ENCODE data around the gene CNTNAP2. TPM values are rescaled to one million over a fixed set of nuclear protein-coding genes. Genes with fewer than 3 reads are reported as not detected.

The CNTNAP2 gene
- total RNA-seq, 1 experiment from 2014 or later: 64.5 TPM

DNA sequence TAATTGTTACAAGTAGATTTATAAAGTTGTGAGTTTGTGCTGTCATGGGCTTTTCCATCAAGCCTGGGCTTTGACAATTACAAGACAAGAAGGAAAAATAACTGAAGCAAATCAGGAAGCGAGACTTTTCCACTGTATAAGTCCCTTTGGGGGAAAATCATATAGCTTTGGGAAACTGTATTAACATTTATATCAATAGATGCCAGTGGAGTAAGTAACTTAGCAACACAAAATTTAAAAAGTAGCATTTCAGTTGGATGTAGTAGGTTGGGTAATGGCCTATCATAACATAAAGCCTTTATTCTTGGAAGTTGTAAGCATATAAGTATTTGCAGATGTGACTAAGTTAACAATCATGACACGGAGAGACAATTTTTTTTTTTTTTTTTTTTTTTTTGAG is 931.1 kb downstream of the CNTNAP2 start:
- Mint-ChIP-seq H3K36me3 (ENCODE audit: insufficient read depth in 1 of 3, low read depth in 3 of 3) (peaks cover 0 to 1% (median 0%) of the 10 kb centered on the region in 3 experiments; a peak in 2 of 7 replicates), H3K4me1 (no peaks in the 10 kb centered on the region), H3K27me3 (ENCODE audit: low read depth) (no peaks in the 10 kb centered on the region), H3K4me3 (no peak overlapping the region), H3K27ac (no peak overlapping the region), H3K9me3 (peaks cover 2 to 3% of the 10 kb centered on the region in 2 experiments; a peak in 3 of 5 replicates)
- no peak overlapping the region for H2BK20ac ChIP-seq (ENCODE audit: low read depth, low read length, poor library complexity, severe bottlenecking)
- H3K56ac ChIP-seq (ENCODE audit: insufficient read length, low read depth, low read length): no peak overlapping the region
- no peak overlapping the region for H3K18ac ChIP-seq (ENCODE audit: insufficient read length, low read depth, low read length)
- no peak overlapping the region for H2BK120ac ChIP-seq (ENCODE audit: low read depth, low read length, poor library complexity, severe bottlenecking)
- TF ChIP-seq, protein P1, sequence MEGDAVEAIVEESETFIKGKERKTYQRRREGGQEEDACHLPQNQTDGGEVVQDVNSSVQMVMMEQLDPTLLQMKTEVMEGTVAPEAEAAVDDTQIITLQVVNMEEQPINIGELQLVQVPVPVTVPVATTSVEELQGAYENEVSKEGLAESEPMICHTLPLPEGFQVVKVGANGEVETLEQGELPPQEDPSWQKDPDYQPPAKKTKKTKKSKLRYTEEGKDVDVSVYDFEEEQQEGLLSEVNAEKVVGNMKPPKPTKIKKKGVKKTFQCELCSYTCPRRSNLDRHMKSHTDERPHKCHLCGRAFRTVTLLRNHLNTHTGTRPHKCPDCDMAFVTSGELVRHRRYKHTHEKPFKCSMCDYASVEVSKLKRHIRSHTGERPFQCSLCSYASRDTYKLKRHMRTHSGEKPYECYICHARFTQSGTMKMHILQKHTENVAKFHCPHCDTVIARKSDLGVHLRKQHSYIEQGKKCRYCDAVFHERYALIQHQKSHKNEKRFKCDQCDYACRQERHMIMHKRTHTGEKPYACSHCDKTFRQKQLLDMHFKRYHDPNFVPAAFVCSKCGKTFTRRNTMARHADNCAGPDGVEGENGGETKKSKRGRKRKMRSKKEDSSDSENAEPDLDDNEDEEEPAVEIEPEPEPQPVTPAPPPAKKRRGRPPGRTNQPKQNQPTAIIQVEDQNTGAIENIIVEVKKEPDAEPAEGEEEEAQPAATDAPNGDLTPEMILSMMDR (conservative IDR thresholded peaks at IDR 0.05): no peak
- no CpG with 5 or more reads among the region's 2 CpGs for WGBS (ENCODE audit: extremely low coverage, insufficient read length, low lambda C conversion rate)
- no peak overlapping the region for H2AFZ ChIP-seq (ENCODE audit: low read length)
- no peak overlapping the region for H4K8ac ChIP-seq (replicated peaks; ENCODE audit: insufficient read length, low read depth, low read length)
- no peak overlapping the region for H2BK15ac ChIP-seq (ENCODE audit: low read depth, low read length)
- H3K23me2 ChIP-seq (ENCODE audit: insufficient read length, low read depth, low read length, poor library complexity, severe bottlenecking): no peaks in the 10 kb centered on the region
- no peaks in the 10 kb centered on the region for H3K9me3 ChIP-seq (ENCODE audit: control insufficient read depth, low read depth, low read length)
- H3K4ac ChIP-seq (ENCODE audit: low read depth, low read length): no peak overlapping the region
- H3K27me3 ChIP-seq (ENCODE audit: insufficient read depth, low read length): no peaks in the 10 kb centered on the region
- H4K91ac ChIP-seq (ENCODE audit: insufficient read length, low read depth, low read length): no peak overlapping the region
- no peaks in the 10 kb centered on the region for H3K4me1 ChIP-seq (ENCODE audit: insufficient read depth, low read length)
- H2BK12ac ChIP-seq (ENCODE audit: insufficient read length, low read depth, low read length): no peak overlapping the region
- H3K79me1 ChIP-seq (ENCODE audit: insufficient read depth, low read depth, low read length, poor library complexity, severe bottlenecking): no peaks in the 10 kb centered on the region
- H4K5ac ChIP-seq (ENCODE audit: insufficient read length, low read depth, low read length): no peak overlapping the region
- H2BK5ac ChIP-seq (ENCODE audit: insufficient read length, low read length): no peak overlapping the region
- H3K27ac ChIP-seq (ENCODE audit: insufficient read length, low read depth, low read length): no peak overlapping the region
- no peak overlapping the region for H3T11ph ChIP-seq (ENCODE audit: low read length)
- no peak overlapping the region for H3K9ac ChIP-seq (ENCODE audit: extremely low read depth, insufficient read length, low read length)
- no peak overlapping the region for H3K14ac ChIP-seq (ENCODE audit: insufficient read depth, low read length)
- no peak overlapping the region for H3K4me2 ChIP-seq (ENCODE audit: insufficient read depth, insufficient read length, low read length)
- H3K23ac ChIP-seq (ENCODE audit: insufficient read length, low read depth, low read length): no peak overlapping the region
- H4K20me1 ChIP-seq (ENCODE audit: control insufficient read depth, insufficient read depth, insufficient read length): no peaks in the 10 kb centered on the region
- DNase-seq: no peak
- H2AK5ac ChIP-seq (ENCODE audit: insufficient read length, low read length): no peak overlapping the region
- no peaks in the 10 kb centered on the region for H3K79me2 ChIP-seq (ENCODE audit: insufficient read depth, low read length)
